ENCODE measurements around the gene STX3. TPM values are rescaled to one million over a fixed set of nuclear protein-coding genes. Genes with fewer than 3 reads are reported as not detected.

STX3 gene
- total and polyA plus RNA-seq, 2 of the 8 experiments (the other 6 are each of a cell fraction or from before 2014, with no cell fraction given) = 50.5 to 56.1 TPM

- TF ChIP-seq RNF2 (IDR thresholded peaks at IDR 0.05; ENCODE audit: borderline replicate concordance, low read depth, low read length, missing control alignments, poor library complexity, severe bottlenecking) (no peak), EP300 (IDR thresholded peaks at IDR 0.05; ENCODE audit: borderline replicate concordance in 1 of 2, low read depth in 2 of 2, low read length in 2 of 2) (no peak), KDM4A (IDR thresholded peaks at IDR 0.05; ENCODE audit: low read depth, low read length, severe bottlenecking) (no peak), HDAC2 (IDR thresholded peaks at IDR 0.05; ENCODE audit: borderline replicate concordance in 1 of 2, low read depth in 2 of 2, low read length in 2 of 2) (no peak), JUN (IDR thresholded peaks at IDR 0.05; ENCODE audit: low read depth, low read length) (no peak), POLR2A (IDR thresholded peaks at IDR 0.05; ENCODE audit: control extremely low read depth in 1 of 2, low read depth in 2 of 2, low read length in 2 of 2) (no peak), RFX5 (IDR thresholded peaks at IDR 0.05; ENCODE audit: borderline replicate concordance, low read depth, low read length) (no peak)
Observed at GRCh38 chr11:59706518-59707285, 48.5 kb upstream of the STX3 start (continued).

Measured in H1 (cell line).